Colonic mucosa (tissue), 4 donors: Measurements from ENCODE around the gene ZNF106. TPM values are rescaled to one million over a fixed set of nuclear protein-coding genes. Genes with fewer than 3 reads are reported as not detected.

Experiments
- DNase-seq: peaks from one replicate; pipeline ENCODE4 v3.0.0-alpha.2; 2020
- H3K27ac ChIP-seq: fragments of 200-600 bp; one replicate; pipeline ENCODE4 v1.8.0; 2021
- H3K27me3 ChIP-seq: fragments of 200-600 bp; one replicate; pipeline ENCODE4 v1.8.0; 2021
- H3K36me3 ChIP-seq: fragments of 200-600 bp; one replicate; pipeline ENCODE4 v1.8.0; 2021
- H3K4me1 ChIP-seq: fragments of 200-600 bp; one replicate; pipeline ENCODE4 v1.8.0; 2021; ENCODE audit warnings: mild to moderate bottlenecking
- H3K4me3 ChIP-seq: fragments of 200-600 bp; one replicate; pipeline ENCODE4 v1.8.0; 2021
- H3K9ac ChIP-seq, 2 donors: one replicate each; pipeline ENCODE4 v1.7.0; 2013; ENCODE audit warnings: control low read depth in 2 of 2, low read depth in 2 of 2, low read length in 2 of 2
- H3K9me3 ChIP-seq: fragments of 200-600 bp; one replicate; pipeline ENCODE4 v1.8.0; 2021
- CTCF ChIP-seq: fragments of 200-600 bp; IDR thresholded peaks from one replicate; pipeline ENCODE4 v1.8.0; 2022; ENCODE audit warnings: antibody characterized with exemption, mild to moderate bottlenecking
- intact Hi-C: fragments of 100-400 bp; cut with DNase I; formaldehyde crosslinking; loops from one replicate; pipeline ENCODE4 v1.14.1; 2022
- total RNA-seq, 2 donors: library from RNA; stranded (reverse); fragmentation: NEBNext Ultra II Directional in 1 of 2; extraction: Animal tissue kit (Norgen Biotek cat#: 25700) in 1 of 2; gene quantifications; one replicate each; pipeline ENCODE4 v1.2.1, GENCODE V29; 2021
- donor health status: healthy.
- donor health status: DM: no; HTN: no; CAD: no.
- donor health status: DM: no; HTN: no; CAD: no.

ZNF106 gene
- total RNA-seq, 2 donors from 2014 or later = 41.9 to 46.9 TPM

DNA sequence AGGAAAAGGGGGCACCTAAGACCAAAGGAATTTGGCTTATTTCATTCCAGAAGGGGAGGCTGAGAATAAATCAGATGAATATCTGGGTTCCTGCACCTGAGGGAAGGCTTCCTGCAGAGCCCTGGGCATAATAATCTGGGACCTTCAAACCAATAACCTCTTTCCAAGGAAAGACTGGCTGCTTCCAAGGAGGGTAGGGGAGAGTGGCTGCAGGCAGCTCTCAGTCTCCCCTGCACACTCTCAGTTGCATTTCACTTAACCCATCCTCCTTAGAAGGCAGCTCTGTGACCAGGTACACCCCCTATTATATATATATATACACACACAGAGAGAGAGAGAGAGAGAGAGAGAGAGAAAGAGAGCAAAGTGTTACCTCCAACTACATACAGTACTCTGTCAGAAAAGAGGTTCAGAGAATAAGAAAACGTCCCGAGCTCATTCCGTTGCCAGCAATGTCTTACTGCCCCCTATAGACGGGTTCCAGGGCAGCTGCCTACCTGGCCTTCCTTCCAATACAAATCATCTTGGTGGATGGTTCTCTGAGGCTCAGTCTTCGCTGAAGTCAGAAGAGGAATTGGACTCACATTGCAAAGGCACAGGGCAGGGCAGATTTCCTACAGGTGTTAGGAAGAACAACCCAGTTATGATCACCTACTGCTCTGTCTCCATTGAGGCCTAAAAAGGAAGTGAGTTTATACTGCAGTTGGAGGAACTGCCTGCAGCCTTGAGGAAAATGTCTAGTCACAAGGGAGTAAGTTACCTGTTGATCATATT lies 105.5 kb downstream of the ZNF106 start:
- no peaks in the 10 kb centered on the region for H3K36me3 ChIP-seq
- no peaks in the 10 kb centered on the region for H3K4me1 ChIP-seq
- no peak overlapping the region for H3K4me3 ChIP-seq
- no peak overlapping the region for H3K9ac ChIP-seq
- DNase-seq = peak; percentile 59
- no peaks in the 10 kb centered on the region for H3K9me3 ChIP-seq
- intact Hi-C loops = no loop called here
- TF ChIP-seq CTCF = peak; percentile 39
- H3K27me3 ChIP-seq = no peaks in the 10 kb centered on the region
- H3K27ac ChIP-seq = no peak overlapping the region

- intact Hi-C loops = no loop called here
- Histone ChIP-seq H3K4me3 (no peak overlapping the region), H3K9ac (no peak overlapping the region), H3K27ac (no peak overlapping the region), H3K9me3 (no peaks in the 10 kb centered on the region), H3K36me3 (no peaks in the 10 kb centered on the region), H3K4me1 (no peaks in the 10 kb centered on the region), H3K27me3 (no peaks in the 10 kb centered on the region)
- no peak for DNase-seq
- TF ChIP-seq CTCF = no peak
Measured at GRCh38 chr15:42384597-42384996, 106.3 kb downstream of the ZNF106 start.

DNA sequence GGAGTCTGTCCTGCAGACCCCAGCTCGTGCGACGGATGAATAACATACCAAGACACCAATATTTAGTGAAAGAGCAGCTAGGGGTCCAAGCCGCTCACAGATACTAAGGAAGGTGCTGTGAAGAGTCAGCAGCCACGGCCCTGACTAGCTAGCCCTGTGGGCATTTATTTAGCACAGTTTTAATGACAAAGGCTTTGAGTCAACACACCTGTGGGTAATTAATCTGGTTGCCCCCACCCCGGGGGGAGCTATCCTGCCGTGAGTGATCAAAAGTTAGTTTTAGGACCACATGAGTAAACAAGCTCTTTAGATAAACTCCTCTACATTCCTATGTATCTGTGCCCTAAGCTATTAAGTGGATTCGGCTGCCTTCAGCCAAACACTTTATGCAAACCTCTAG lies 112.9 kb downstream of the ZNF106 start:
- H3K4me3 ChIP-seq = no peak overlapping the region
- H3K4me1 ChIP-seq = no peaks in the 10 kb centered on the region
- H3K36me3 ChIP-seq = no peaks in the 10 kb centered on the region
- DNase-seq = no peak
- H3K9me3 ChIP-seq = no peaks in the 10 kb centered on the region
- no peaks in the 10 kb centered on the region for H3K27me3 ChIP-seq
- intact Hi-C loops = no loop called here
- no peak overlapping the region for H3K9ac ChIP-seq
- no peak overlapping the region for H3K27ac ChIP-seq
- no peak for TF ChIP-seq CTCF

DNA sequence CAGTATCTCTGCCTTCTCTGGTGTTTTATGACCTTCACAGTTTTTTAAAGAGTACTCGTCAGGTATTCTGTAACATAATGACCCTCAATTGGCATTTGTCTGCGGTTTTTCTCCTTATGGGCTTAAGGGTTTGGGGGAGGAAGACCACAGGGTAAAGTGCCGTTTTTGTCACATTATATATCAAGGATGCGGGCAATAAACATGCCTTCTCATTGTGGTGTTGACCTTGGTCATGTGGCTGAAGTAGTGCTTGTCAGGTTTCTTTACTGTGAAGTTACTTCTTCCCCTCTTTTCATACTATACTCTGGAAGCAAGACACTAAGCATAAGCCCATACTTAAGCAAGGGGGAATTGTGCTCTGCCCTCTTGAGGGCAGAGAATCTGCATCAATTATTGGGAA lies 115.0 kb downstream of the ZNF106 start:
- H3K27ac ChIP-seq = no peak overlapping the region

GRCh38 chr15:42375252-42375651 lies 115.7 kb downstream of the ZNF106 start:
- Histone ChIP-seq H3K4me1 (no peaks in the 10 kb centered on the region), H3K9ac (no peak overlapping the region), H3K9me3 (no peaks in the 10 kb centered on the region), H3K27ac (no peak overlapping the region), H3K36me3 (no peaks in the 10 kb centered on the region), H3K4me3 (no peak overlapping the region), H3K27me3 (no peaks in the 10 kb centered on the region)
- DNase-seq = no peak
- no peak for TF ChIP-seq CTCF
- intact Hi-C loops = no loop called here

More for the DNA sequence above, 115.0 kb downstream of the ZNF106 start:
- intact Hi-C loops = no loop called here
- no peak for DNase-seq
- Histone ChIP-seq H3K9ac (no peak overlapping the region), H3K4me1 (no peaks in the 10 kb centered on the region), H3K27me3 (no peaks in the 10 kb centered on the region), H3K4me3 (no peak overlapping the region), H3K9me3 (no peaks in the 10 kb centered on the region), H3K36me3 (no peaks in the 10 kb centered on the region)
- TF ChIP-seq CTCF = no peak
